ENCODE results near the gene DPYSL5. TPM values are rescaled to one million over a fixed set of nuclear protein-coding genes. Genes with fewer than 3 reads are reported as not detected.

The DPYSL5 gene
- total and polyA plus RNA-seq, 2 of the 8 experiments (the other 6 are each of a cell fraction or from before 2014, with no cell fraction given): 11.9 to 16.4 TPM

- TF ChIP-seq POU5F1 (IDR thresholded peaks at IDR 0.05; ENCODE audit: low read depth, low read length): no peak
- TF ChIP-seq SAP30 (IDR thresholded peaks at IDR 0.05; ENCODE audit: insufficient read depth, insufficient replicate concordance, low read length): no peak
- no peak for TF ChIP-seq CBX8 (IDR thresholded peaks at IDR 0.05; ENCODE audit: borderline replicate concordance, low read depth, low read length)
- TF ChIP-seq RXRA (IDR thresholded peaks at IDR 0.05; ENCODE audit: insufficient read depth, low read depth, low read length): no peak
- no peak for TF ChIP-seq EZH2 (IDR thresholded peaks at IDR 0.05; ENCODE audit: low read depth, low read length, severe bottlenecking)
- no peak for TF ChIP-seq RBBP5 (IDR thresholded peaks at IDR 0.05; ENCODE audit: borderline replicate concordance, low read depth, low read length)
- no peak for TF ChIP-seq ATF3 (IDR thresholded peaks at IDR 0.05; ENCODE audit: insufficient read depth, low read depth, low read length)
- no peak for TF ChIP-seq POLR2AphosphoS5 (IDR thresholded peaks at IDR 0.05; ENCODE audit: low read depth, low read length)
Observed at GRCh38 chr2:26978061-26978596, 130.2 kb downstream of the DPYSL5 start (continued).
